K562 (cell line): ENCODE data around the gene USP16. TPM values are rescaled to one million over a fixed set of nuclear protein-coding genes. Genes with fewer than 3 reads are reported as not detected.
A peak's percentile ranks its signal among the peaks of the same experiment; 100 is the strongest.

Experiments used
- ASH1L ChIP-seq: fragments of 450-650 bp; IDR thresholded peaks from 2 replicates; pipeline ENCODE4 v1.6.1; 2018; ENCODE audit warnings: borderline replicate concordance, mild to moderate bottlenecking, low read depth; ENCODE audit not compliant: partially characterized antibody
- CHD4 ChIP-seq: fragments of 200-600 bp; sonication (generic); IDR thresholded peaks from 3 replicates; pipeline ENCODE4 v1.6.1; 2012; ENCODE audit warnings: low read depth, mild to moderate bottlenecking, mixed read lengths, low read length, inconsistent platforms; ENCODE audit not compliant: insufficient read depth, insufficient replicate concordance, poor library complexity, severe bottlenecking
- HMG20A ChIP-seq: fragments of 450-650 bp; formaldehyde crosslinking; conservative IDR thresholded peaks from 2 replicates; pipeline ENCODE4 v1.4.0; 2020; ENCODE audit warnings: mild to moderate bottlenecking, mixed read lengths
- MGA ChIP-seq: fragments of 450-650 bp; IDR thresholded peaks from 2 replicates; pipeline ENCODE4 v1.6.1; 2016; ENCODE audit warnings: mild to moderate bottlenecking, moderate library complexity
- PRMT5 ChIP-seq: sonication (generic); formaldehyde crosslinking; IDR thresholded peaks from 2 replicates; pipeline ENCODE4 v1.5.0; 2020; ENCODE audit warnings: missing genetic modification reagents
- RCOR1 ChIP-seq, 2 experiments: IDR thresholded peaks; 2 replicates each; pipeline ENCODE4 v1.6.1; 2012; ENCODE audit warnings: low read depth in 2 of 2, low read length in 2 of 2, borderline replicate concordance in 1 of 2, improper control_type of control experiment in 1 of 2
- TAL1 ChIP-seq: fragments of 450-650 bp; IDR thresholded peaks from 2 replicates; pipeline ENCODE4 v1.6.1; 2016; ENCODE audit warnings: mild to moderate bottlenecking
- TGIF2 ChIP-seq: sonication (generic); formaldehyde crosslinking; IDR thresholded peaks from 2 replicates; pipeline ENCODE4 v1.8.1; 2022; ENCODE audit warnings: mild to moderate bottlenecking, missing genetic modification reagents, moderate library complexity
- XRCC3 ChIP-seq: fragments of 450-650 bp; IDR thresholded peaks from 2 replicates; pipeline ENCODE4 v1.6.1; 2017; ENCODE audit warnings: mild to moderate bottlenecking, moderate library complexity
- ZFPM2 ChIP-seq: fragments of 250-450 bp; sonication (Bioruptor Pico); IDR thresholded peaks from 2 replicates; pipeline ENCODE4 v1.5.1; 2022; ENCODE audit warnings: mild to moderate bottlenecking
- ZNF253 ChIP-seq: fragments of 250-450 bp; sonication (Bioruptor Pico); conservative IDR thresholded peaks from 2 replicates; pipeline ENCODE4 v1.6.1; 2021; ENCODE audit warnings: mild to moderate bottlenecking
- ZSCAN32 ChIP-seq: fragments of 450-650 bp; formaldehyde crosslinking; IDR thresholded peaks from 2 replicates; pipeline ENCODE4 v1.4.0; 2020; ENCODE audit warnings: mild to moderate bottlenecking, moderate library complexity
- polyA plus RNA-seq, 8 experiments: library from polyadenylated mRNA; depleted of rRNA in 4 of 8; stranded (reverse) in 5 of 8; unstranded in 3 of 8; fragments of >200 nt; fragmentation: Nextera tagmentation in 2 of 8; fragmentation: Illumina TruSeq in 1 of 8; extraction: Ambion mirVana in 2 of 8; extraction: Trizol in 1 of 8; gene quantifications; 2 replicates each; pipeline versions ENCODE4 v1.2.1 to v1.2.3, GENCODE V29; 2011 to 2014; ENCODE audit warnings: inconsistent platforms in 1 of 8, missing spikeins in 1 of 8
- total RNA-seq, 7 experiments: library from RNA; depleted of rRNA in 6 of 7; stranded (reverse); fragments of >200 nt in 6 of 7; fragmentation: Illumina TruSeq in 2 of 7; extraction: Trizol in 2 of 7; gene quantifications; 2 replicates each; pipeline versions ENCODE4 v1.2.1 to v1.2.3, GENCODE V29; 2011 to 2021; ENCODE audit warnings: low replicate concordance in 1 of 7
- TF ChIP-seq, protein P1 (sequence below): fragments of 450-650 bp; formaldehyde crosslinking; IDR thresholded peaks from 2 replicates; pipeline ENCODE4 v1.4.0; 2020; ENCODE audit warnings: mild to moderate bottlenecking, moderate library complexity
- TF ChIP-seq, protein P2 (sequence below): sonication (generic); IDR thresholded peaks from 2 replicates; pipeline ENCODE4 v1.6.1; 2016

The USP16 gene
- total and polyA plus RNA-seq, 9 of the 15 experiments (the other 6 are each of a cell fraction or from before 2014, with no cell fraction given), result 38.4 to 90.9 (median 62.8) TPM

DNA sequence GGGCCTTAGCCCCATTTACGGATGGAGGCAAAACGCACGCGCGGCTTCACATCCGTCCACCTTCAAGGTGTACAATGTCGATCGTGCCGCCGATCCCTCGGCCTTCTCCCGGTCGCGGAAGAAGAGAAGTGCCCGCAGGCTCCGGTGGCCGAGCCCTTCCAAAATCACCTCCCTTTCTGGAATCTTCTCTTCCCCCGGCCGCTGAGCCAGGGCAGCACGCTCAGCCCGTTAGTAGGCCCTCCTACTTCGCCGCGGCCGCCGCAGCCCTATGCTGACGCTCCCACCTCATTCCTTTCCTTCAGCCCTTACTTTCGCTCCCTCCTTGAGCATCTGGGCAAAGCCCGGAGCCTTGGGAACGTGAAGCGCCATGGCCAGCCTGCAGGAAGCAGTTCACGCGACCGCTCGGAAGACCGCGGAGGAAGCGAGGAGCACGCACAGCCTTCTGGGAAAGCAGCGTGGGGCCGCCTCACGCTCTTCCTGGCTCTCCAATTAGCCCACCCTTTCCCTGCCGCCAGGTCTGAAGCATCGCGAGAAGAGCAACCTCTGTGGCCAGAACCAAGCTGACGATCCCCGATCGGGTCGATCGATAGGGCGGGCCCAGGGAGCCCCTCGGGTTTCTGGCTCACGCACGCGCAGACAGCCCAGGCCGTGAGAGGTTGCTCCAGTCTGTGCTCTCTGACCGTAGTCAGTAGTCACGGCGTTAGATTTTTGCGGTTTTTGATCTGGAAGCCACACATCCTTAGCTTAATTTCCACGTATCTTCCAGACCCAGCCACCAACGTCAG is 48.9 kb downstream of the USP16 start, which contains the start of gene CCT8 (continued):
- TF ChIP-seq MGA (no peak), PRMT5 (CRISPR knock-in tag) (no peak), HMG20A (CRISPR knock-in tag) (no peak), TGIF2 (CRISPR knock-in tag) (no peak; the same call in 1 of the 2 replicates), RCOR1 (IDR thresholded peaks at IDR 0.05; ENCODE audit: borderline replicate concordance in 1 of 2, low read depth in 2 of 2, low read length in 2 of 2) (peak in 1 of 2 experiments; percentile 60; a peak in 2 of 4 replicates), XRCC3 (no peak), CHD4 (no peak), ZFPM2 (no peak), ASH1L (no peak), ZNF253 (CRISPR knock-in tag) (no peak), ZSCAN32 (CRISPR knock-in tag) (no peak), TAL1 (no peak)
- TF ChIP-seq, protein P1, sequence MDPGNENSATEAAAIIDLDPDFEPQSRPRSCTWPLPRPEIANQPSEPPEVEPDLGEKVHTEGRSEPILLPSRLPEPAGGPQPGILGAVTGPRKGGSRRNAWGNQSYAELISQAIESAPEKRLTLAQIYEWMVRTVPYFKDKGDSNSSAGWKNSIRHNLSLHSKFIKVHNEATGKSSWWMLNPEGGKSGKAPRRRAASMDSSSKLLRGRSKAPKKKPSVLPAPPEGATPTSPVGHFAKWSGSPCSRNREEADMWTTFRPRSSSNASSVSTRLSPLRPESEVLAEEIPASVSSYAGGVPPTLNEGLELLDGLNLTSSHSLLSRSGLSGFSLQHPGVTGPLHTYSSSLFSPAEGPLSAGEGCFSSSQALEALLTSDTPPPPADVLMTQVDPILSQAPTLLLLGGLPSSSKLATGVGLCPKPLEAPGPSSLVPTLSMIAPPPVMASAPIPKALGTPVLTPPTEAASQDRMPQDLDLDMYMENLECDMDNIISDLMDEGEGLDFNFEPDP (CRISPR knock-in tag), result no peak
- TF ChIP-seq, protein P2, sequence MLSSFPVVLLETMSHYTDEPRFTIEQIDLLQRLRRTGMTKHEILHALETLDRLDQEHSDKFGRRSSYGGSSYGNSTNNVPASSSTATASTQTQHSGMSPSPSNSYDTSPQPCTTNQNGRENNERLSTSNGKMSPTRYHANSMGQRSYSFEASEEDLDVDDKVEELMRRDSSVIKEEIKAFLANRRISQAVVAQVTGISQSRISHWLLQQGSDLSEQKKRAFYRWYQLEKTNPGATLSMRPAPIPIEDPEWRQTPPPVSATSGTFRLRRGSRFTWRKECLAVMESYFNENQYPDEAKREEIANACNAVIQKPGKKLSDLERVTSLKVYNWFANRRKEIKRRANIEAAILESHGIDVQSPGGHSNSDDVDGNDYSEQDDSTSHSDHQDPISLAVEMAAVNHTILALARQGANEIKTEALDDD, result peak; percentile 73
